ENCODE measurements around the gene MAD2L1BP. TPM values are rescaled to one million over a fixed set of nuclear protein-coding genes. Genes with fewer than 3 reads are reported as not detected.

Gene MAD2L1BP
- total and polyA plus RNA-seq, 2 donors (not counting 3 experiments of a cell fraction or from before 2014, with no cell fraction given), result 32.3 to 62.0 TPM

DNA sequence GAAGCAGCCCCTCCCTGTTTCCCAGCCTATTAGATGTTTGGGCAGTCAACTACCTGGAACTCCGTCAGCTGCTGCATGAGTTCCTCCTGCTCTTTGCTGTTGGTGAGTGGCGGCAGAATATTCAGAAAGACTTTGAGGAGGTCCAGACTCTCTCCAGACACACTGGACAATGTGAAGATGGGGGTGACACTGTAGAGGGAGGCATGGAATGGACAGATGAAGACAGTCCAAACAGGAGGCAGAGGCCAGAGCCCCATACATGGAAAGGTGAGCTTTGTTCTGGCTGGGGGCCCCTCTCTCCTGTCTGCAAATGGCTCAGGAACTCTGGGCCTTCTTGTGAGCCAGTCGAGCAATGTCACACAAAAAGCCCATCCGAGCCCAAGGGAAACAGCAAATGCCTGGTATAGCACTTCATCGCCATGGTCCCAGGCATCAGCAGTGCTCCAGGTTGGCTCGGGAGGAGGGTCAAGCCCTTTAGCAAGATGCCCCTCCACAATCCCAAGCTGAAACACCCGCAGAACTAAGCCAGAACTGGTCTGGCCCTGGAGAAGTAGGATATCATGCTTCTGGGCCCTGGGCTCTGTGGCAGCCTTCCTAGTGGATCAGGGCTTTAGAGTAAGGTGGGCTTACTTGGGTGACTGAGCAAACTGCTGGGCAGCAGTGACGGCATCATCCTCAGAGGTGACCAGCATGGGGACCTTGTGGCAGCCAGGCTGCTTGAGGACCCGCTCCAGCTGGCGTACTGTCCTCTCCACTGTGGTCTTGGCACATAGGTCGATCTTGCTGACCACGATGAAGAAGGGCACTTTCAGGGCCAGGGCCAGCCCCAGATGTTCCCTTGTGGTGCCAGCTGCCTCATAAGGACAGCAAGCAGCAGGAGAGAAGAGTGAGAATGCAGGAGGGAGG lies 11.5 kb upstream of the MAD2L1BP start:
- no TSS peak for BruUV-seq (replicated peaks)
- H3K4me3 ChIP-seq (replicated peaks in 1 of 3; ENCODE audit: insufficient read depth in 1 of 3, low read depth in 1 of 3, low read length in 3 of 3), result no peak overlapping the region
- no peaks in the 10 kb centered on the region for H3K27me3 ChIP-seq (ENCODE audit: control insufficient read depth in 2 of 2, insufficient read depth in 2 of 2, low read length in 2 of 2)
- peaks cover 20% of the 10 kb centered on the region for H3K4me1 ChIP-seq (ENCODE audit: control insufficient read depth, extremely low read depth, insufficient read depth, low read length)
- no peak overlapping the region for H2AFZ ChIP-seq (ENCODE audit: low read depth, low read length)
- TF ChIP-seq MYC (IDR thresholded peaks at IDR 0.05; ENCODE audit: low read depth, low read length) (no peak), GATA2 (IDR thresholded peaks at IDR 0.05; ENCODE audit: insufficient read depth, insufficient read length, low read depth, low read length) (no peak), FOS (IDR thresholded peaks at IDR 0.05; ENCODE audit: borderline replicate concordance, insufficient read depth, low read length) (no peak), POLR2A (IDR thresholded peaks at IDR 0.05; ENCODE audit: low read depth, low read length) (no peak), EZH2 (IDR thresholded peaks at IDR 0.05; ENCODE audit: borderline replicate concordance, low read depth, low read length, severe bottlenecking) (no peak)
- TF ChIP-seq, protein P1, sequence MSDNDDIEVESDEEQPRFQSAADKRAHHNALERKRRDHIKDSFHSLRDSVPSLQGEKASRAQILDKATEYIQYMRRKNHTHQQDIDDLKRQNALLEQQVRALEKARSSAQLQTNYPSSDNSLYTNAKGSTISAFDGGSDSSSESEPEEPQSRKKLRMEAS (IDR thresholded peaks at IDR 0.05; ENCODE audit: insufficient read depth, insufficient read length), result no peak
- TF ChIP-seq, protein P2, sequence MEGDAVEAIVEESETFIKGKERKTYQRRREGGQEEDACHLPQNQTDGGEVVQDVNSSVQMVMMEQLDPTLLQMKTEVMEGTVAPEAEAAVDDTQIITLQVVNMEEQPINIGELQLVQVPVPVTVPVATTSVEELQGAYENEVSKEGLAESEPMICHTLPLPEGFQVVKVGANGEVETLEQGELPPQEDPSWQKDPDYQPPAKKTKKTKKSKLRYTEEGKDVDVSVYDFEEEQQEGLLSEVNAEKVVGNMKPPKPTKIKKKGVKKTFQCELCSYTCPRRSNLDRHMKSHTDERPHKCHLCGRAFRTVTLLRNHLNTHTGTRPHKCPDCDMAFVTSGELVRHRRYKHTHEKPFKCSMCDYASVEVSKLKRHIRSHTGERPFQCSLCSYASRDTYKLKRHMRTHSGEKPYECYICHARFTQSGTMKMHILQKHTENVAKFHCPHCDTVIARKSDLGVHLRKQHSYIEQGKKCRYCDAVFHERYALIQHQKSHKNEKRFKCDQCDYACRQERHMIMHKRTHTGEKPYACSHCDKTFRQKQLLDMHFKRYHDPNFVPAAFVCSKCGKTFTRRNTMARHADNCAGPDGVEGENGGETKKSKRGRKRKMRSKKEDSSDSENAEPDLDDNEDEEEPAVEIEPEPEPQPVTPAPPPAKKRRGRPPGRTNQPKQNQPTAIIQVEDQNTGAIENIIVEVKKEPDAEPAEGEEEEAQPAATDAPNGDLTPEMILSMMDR (IDR thresholded peaks at IDR 0.05; ENCODE audit: extremely low read depth in 1 of 2, insufficient read depth in 1 of 2, low read depth in 1 of 2, low read length in 2 of 2), result no peak
- no peak overlapping the region for H3K9ac ChIP-seq (replicated peaks; ENCODE audit: extremely low read depth, insufficient read depth, low read length)
- H3K9me1 ChIP-seq (replicated peaks; ENCODE audit: control insufficient read depth, extremely low read depth, insufficient read depth, low read length), result no peaks in the 10 kb centered on the region
- no peak for FAIRE-seq
- peaks cover 27% of the 10 kb centered on the region for H3K79me2 ChIP-seq (ENCODE audit: control insufficient read depth, insufficient read depth, low read length)
- dilution Hi-C loops (cut with MboI; ENCODE audit: extremely low pct_ligation_motif_present, low sequenced_read_pairs) (no loop called here), intact Hi-C loops (cut with micrococcal nuclease) (no loop called here)
- CTCF ChIA-PET, result no interaction called here
- no peak for DNase-seq (ENCODE audit: low read depth, low spot score)
- POLR2A ChIA-PET, result no interaction called here
- H4K20me1 ChIP-seq (replicated peaks; ENCODE audit: control insufficient read depth, extremely low read depth, insufficient read depth, low read length), result no peaks in the 10 kb centered on the region
- H3K27ac ChIP-seq (ENCODE audit: insufficient read depth, low read depth, low read length), result no peak overlapping the region
- no peak overlapping the region for H3K4me2 ChIP-seq (ENCODE audit: insufficient read depth, low read length)
- no peaks in the 10 kb centered on the region for H3K9me3 ChIP-seq (replicated peaks; ENCODE audit: control insufficient read depth, insufficient read depth, low read length)
- H3K36me3 ChIP-seq (ENCODE audit: control insufficient read depth in 2 of 2, extremely low read depth in 1 of 2, insufficient read depth in 2 of 2, low read length in 2 of 2), result peaks cover 16 to 45% of the 10 kb centered on the region in 2 experiments
